HG02610 (cell line): ENCODE data around the gene IBA57.

Experiments
- ATAC-seq: cut with Tn5 transposase; IDR thresholded peaks from one replicate; pipeline ENCODE4 v1.9.1; 2021; ENCODE audit warnings: mild to moderate bottlenecking, moderate library complexity; ENCODE audit not compliant: unreplicated experiment

Gene IBA57

DNA sequence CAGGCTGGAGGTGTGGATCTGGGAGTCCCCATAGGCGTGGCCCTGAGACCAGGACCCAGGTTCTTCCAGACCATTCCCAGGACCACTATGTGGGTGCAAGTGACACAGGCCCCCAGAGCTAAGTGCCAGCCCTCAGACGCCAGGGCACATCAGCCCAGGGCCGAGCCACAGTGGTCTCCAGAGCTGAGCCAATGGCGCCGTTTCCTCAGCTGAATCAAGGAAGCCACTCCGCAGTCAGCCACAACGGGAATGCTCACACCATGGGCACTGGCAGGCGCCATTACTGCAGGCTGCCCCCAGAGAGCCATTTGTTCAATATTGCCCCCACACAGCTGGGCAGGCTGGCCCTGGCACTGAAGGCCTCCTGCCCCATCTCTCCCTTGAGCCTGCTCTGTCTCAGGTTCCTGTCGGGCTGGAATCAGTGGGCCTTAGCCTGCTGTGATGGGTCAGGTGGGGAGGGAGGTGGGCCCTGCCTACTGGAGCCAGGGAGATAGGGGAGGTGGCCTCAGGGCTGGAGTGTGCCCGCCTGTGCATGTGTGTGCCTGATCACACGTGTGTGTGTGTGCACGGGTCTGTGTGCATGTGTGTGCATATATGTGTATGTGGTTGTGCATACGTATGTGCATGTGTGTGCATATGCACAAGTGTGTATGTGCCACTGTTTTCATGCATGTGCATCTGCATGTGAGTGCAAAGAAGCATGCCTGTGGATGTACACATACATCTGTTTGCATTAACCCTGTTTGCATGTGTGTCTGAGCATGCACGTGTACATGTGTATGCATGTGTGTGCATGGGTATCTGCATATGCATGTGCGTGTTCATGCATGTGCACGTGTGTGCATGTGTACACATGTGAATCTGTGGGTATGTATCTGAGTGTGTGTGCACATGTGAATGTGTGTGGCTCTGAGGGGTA is 9.7 kb upstream of the IBA57 start:
- no peak for ATAC-seq

DNA sequence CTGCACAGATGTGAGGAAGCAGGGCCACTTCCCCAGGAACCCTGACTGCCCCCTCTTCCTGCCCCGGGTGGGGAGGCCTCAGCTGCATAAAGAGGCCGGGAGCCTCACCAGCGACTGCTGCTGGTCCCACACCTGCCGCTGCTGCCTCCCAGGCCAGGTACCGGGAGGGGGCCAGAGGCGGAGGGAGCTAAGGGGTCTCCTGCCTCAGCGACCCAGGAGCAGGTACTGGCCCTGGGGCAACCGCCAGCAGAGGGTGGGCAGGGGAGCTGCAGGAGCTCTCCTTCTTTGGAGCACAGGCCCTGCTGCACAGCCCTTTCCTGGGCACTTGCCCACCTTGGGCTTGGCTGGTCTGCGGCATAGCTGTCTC is 9.1 kb upstream of the IBA57 start:
- no peak for ATAC-seq

DNA sequence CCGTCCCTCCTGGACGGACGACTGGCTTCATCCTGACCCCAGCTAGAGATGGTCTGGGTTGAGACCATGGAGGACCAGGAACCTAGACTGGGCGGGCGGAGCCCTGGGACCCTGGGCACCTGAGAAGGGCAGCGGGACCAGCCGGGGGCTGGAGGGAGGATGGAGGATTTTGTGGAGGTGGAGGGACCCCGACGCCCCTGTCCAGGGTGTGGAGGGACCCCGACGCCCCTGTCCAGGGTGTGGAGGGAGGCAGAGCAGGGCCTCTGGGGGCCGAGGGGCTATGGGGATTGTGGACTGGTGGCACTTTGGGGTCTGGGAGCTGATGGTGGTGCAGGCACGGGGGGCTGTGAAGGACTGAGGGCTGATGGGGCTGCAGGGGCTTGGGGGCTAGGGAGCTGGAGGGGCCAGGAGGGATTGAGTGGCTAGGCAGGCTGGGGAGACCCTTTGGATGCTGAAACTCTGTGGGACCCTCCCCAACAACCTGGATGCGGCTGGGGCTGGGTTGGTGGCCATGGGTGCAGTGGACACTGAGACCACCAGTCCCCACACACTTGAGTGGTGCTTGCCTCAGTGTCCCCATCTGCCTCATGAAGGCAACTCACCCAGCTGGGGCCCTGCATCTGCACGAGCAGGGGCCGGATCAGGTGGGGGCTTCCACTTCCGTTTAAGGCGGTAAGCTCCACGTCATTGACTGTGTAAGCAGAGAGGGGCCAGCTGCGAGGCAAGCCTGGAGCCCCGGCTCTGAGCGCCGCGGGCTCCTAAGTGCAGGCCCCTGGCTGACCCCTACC is 8.5 kb upstream of the IBA57 start:
- ATAC-seq: no peak

DNA sequence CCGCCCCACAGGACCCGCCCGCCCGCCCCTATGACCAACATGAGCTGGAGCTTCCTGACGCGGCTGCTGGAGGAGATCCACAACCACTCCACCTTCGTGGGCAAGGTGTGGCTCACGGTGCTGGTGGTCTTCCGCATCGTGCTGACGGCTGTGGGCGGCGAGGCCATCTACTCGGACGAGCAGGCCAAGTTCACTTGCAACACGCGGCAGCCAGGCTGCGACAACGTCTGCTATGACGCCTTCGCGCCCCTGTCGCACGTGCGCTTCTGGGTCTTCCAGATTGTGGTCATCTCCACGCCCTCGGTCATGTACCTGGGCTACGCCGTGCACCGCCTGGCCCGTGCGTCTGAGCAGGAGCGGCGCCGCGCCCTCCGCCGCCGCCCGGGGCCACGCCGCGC is 7.9 kb upstream of the IBA57 start:
- no peak for ATAC-seq

DNA sequence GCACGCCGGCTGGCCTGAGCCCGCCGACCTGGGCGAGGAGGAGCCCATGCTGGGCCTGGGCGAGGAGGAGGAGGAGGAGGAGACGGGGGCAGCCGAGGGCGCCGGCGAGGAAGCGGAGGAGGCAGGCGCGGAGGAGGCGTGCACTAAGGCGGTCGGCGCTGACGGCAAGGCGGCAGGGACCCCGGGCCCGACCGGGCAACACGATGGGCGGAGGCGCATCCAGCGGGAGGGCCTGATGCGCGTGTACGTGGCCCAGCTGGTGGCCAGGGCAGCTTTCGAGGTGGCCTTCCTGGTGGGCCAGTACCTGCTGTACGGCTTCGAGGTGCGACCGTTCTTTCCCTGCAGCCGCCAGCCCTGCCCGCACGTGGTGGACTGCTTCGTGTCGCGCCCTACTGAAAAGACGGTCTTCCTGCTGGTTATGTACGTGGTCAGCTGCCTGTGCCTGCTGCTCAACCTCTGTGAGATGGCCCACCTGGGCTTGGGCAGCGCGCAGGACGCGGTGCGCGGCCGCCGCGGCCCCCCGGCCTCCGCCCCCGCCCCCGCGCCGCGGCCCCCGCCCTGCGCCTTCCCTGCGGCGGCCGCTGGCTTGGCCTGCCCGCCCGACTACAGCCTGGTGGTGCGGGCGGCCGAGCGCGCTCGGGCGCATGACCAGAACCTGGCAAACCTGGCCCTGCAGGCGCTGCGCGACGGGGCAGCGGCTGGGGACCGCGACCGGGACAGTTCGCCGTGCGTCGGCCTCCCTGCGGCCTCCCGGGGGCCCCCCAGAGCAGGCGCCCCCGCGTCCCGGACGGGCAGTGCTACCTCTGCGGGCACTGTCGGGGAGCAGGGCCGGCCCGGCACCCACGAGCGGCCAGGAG is 7.2 kb upstream of the IBA57 start:
- no peak for ATAC-seq

DNA sequence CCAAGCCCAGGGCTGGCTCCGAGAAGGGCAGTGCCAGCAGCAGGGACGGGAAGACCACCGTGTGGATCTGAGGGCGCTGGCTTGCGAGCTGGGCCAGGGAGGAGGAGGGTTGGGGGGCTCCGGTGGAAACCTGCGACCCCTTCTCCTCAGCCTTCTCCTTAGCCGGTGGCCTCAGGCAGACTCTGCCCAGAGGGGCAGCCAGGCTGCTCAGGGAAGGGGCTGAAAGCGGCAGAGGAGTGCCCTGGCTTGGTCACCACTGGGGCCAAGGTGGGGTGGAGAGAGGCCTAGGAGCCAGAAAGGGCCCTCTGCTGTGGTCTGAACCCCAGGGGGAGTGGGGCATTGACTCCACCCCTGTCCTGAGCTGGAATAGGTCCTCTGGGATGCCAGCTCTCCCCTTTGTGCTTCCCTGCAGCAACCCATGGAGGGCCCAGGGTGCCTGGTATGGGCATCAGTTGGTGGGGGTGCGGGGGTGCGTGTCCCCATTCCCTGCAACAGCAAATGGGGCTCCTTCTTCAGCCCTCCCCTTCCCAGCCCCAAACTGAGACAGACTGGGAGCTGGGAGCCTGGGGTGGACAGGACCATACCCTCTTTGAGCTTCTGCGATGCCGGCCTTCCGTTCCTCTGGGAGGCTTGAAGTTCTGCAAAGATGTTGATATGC is 6.5 kb upstream of the IBA57 start:
- ATAC-seq: no peak

DNA sequence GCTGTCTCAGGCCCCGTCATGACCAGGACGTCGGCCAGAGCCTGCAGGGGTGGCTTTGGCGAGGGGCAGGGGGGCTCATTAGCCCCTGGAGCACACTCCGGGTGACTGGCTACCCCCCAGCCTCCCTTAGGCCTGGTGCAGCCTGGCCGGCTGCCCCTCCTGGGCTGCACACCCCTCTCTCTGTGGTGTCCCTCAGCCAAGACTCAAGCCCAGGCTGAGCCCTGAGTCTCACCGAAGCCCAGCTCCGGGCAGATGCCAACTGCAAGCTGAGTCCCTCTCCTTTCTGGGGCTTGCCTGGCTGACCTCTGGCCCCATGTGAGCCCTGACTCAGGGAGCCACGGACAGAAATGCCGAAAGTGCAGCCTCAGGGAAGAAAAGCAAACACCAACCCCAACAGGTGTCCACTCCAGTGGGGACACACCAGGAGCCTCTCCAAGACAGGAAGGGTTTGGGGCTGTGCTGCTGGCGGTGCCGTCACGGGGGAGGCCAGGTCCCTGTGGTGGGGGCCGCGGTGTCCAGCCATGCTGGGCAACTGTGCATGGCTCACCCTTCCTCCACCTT is 5.3 kb upstream of the IBA57 start:
- ATAC-seq: no peak

DNA sequence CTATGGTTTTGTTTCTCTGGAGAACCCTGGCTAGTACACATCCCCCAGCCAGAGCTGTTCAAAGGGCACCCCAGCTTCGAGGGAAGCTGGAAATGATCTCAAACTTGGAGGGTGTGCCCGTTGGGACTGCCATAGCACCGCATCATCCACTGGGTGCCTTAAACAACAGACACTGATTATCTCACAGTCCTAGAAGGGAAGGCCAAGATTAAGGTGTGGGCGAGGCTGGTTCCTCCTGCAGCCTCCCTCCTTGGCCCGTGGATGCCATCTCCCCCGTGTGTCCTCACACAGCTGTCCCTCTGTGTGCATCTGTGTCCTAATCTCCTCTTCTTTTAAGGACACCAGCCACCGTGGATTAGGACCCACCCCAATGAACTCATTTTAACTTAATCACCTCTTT is 4.2 kb upstream of the IBA57 start:
- no peak for ATAC-seq

DNA sequence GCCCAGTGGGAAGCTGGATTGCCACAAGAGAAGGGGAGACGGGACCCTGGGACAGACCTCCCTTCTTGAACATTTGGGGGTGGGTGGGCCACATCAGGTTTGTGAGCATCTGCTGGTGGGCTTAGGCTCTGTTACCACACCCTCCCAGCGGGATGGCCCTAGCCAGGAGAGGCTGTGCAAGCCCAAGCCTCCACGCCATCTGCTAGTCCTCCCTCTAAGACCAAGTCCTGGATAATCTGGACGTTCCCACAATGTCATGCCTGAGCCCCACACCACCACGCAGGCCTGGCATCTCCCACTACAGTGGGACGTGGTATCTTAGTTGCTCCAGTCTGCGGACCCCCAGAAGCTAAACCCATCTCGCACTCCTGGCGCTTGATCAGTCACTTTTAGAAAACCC is 3.7 kb upstream of the IBA57 start:
- ATAC-seq: no peak

DNA sequence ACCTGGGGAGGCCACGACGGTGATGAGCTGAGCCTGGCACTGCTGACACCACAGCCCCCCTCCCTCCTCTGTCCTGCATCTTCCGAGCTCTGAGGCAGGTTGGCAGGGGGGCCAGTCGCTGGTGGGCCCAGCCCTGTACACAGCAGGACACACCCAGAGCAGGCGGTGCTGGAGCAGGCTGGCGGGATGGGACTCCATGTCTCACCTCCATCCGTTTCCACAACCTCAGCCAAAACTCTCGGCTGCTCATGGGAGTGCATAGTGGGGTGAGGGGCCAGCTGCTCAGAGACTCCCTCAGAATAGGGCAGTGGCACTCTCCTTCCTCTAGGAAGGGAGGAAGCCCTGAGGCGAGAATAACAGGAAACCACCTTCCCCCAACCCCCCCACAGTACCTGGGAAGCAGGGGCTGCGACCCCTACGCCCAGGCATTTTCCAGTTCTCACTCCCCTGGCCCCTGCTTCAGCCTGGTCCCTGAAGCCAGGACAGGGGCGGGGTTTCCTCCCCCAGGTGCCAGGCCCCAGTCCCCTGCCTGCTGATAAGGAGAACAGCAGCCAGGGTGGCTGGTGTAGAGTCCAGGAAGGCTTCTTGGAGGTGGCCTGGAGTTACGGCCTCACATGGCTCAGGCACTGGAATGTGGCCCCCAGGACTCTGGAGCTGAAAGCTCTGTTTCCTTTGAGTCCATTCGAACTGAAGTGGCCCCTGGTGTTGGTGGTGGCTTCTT is 3.2 kb upstream of the IBA57 start:
- ATAC-seq: no peak

DNA sequence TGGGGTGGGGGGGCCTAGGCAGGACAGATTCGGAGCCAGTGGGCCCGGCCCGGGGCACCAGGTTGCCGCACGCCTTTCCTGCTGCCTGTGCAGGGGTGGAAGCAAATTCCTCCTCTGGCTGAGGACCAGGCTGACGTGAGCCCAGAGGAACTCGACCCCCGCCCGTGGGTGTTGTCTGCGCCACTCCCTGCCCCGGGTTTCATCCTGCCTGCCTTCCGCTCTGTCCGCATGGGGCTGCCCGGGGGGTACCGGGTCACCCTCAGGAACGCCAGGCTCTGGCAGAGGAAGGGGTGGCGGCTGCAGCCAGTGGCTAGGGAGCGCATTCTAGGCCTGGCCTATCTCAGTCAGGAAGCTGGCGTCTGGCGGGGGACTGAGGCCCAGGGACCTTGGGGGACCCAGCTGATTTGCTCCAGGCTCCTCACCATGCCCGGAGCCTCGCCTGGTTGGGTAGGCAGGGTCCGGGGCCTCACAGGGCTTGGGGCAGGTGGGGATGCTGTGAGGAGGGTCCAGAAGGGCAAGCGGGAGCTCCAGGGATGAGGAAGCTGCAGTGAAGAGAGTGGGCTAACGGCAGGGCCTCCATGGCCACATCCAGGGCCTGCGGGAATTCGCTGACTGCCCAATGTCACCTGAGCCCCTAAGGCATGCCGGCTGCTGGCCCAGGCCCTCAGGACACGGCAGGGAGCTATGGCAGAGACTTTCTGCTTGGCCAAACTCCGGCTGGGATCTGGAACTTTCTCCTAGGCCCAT is 2.4 kb upstream of the IBA57 start:
- no peak for ATAC-seq

DNA sequence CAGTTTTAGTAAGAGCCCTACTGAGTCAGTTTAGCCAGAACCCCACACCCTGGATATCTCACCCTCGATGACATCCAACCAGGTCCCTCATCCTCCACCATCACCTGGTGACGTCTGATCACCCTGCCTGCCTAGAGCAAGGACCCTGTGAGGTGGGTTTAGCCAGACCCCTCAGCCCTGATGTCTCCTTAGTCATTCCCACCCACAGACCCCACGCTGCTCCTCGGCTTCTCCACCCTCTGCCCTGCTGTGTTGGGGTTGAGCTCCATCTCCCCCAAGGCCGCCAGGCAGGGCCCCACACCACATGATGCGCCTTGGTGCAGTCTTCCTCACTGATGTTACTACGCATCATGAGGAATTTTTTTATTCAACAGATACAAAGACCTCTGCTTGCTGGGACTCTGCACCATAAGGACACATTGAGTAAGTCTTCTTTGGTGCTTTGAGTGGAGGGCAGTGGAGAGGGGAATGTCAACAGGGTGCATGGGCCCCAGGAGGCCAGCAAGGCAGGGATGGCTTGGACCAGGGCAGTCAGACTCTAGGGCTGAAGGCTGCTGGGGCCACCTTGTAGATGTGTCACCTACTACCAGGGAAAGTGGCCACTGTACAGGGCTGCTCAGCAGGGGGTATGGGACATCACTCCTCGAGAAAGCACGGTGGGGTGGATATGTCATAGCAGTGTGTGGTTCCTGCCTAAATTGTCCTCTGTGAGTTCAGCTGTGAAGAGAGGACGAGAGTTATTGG is 1.7 kb upstream of the IBA57 start:
- ATAC-seq: no peak

DNA sequence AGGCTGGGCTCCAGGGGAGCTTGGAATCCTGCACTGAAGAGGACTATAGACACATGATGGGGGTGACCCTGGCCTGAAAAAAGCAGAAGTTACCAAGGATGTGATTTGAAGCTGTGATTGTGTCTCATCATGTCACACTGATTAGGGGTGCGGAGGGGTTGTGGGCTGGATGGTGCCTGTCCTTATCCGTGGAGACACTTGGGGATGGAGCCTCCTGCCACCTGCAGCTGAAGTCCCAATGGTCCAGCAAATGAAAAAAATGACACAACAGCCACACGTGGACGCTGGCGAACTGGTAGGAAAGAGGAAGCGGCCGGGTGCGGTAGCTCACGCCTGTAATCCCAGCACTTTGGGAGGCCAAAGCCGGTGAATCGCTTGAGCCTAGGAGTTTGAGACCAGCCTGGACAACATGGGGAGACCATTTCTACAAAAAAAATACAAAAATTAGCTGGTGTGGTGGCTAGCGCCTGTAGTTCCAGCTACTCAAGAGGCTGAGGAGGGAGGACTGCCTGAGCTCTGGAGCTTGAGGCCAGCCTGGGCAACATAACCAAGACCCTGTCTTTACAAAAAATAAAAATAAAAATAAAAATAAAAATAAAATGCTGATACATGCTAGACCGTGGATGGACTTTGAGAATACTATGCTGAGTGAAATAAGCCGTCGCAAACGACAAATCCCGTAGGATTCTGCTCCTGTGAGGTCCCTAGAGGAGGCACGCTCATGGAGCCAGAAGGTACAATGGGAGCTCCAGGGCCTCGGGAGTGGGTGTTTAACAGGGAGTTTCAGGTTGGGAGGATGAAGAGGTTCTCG is 838 bp upstream of the IBA57 start:
- no peak for ATAC-seq

DNA sequence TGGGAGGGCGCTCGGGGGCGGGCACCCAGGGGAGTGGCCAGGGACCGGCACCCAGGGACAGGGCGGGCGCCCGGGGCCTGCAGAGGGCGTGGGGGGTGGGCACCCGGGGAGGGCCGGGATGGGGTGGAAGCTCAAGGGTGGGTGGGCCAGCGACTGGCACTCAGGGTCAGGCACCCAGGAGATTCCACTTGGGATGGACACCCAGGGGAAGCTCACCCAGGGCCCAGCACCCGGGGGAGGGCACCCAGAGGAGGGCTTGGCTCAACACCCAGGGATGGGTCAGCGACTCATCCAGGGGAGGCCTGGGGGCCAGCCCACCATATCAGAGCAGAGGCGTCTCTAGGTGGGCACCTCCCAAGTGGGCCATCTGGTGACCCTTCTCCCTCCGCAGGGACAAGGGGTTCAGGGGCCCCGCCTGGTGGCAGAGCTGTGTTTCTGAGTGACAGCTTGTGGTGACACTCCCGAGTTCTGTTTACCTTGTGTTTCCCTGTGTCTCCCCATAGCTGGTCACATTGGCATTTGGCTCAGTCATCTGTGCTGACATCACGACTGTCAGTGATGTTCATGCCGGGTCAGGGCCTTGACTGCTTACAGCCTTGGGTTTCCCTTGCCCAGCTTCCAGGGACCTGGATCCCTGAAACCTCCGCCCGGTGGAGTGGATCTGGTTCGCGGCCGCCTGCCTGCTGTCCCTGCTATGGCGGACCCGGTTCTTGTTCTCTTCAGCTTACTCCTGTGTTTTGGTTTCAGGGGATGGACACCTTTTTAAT is 749 bp downstream of the IBA57 start:
- peak; percentile 6 for ATAC-seq

DNA sequence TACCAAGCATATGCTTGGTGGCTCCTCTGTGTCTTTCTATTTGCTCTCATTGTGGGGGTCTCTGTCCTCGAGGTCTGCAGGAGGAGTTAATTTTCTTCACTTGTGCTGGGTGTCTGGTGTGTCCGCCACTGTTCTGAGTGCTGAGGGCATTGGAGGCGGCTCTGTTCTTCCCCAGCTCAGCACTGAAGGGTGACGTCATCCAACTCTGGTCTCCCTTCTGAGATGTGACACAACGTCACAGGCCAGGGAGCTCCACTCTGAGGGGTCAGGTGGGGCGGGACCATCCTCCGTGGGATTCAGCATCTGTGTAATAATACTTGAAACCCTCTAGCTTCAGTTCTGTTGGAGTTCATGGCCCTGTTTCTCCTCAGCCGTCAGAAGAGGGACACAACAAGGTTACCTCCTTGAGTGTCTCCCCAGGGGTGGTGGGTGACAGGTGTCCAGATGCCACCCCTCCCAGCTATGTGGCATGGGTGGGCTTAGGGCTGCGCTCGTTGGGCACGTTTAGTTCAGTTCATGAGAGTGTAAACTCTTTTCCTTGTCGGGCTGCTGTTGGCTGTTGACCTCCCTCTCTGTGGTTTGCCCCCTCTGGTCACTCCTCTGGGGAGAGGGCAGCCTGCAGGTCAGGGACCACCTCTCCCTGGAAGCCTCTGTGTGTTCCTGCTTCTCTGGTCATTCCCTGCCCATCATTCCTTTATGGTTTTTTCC is 3.1 kb downstream of the IBA57 start:
- ATAC-seq: no peak

DNA sequence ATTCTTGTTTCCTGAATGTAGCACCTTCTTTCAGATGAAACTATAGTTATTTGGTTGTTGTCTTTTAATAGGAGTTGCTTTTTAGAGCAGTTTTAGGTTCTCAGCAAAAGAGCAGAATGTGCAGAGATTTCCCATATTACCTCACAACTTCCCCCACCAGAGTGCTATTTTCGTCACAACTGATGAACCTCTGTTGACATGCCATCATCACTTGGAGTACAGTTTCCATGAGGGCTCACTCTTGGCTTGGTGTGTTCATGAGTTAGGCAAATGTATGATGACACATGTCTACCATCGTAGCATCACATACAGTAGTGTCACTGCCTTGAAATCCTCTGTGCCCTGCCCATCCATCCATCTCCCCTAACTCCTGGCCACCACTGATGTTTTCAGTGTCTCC is 3.7 kb downstream of the IBA57 start:
- ATAC-seq: no peak
